Stimulated activated CD8-positive, alpha-beta memory T cell treated with anti-CD3 and anti-CD28 coated beads, Interleukin-7, amount 100 ng/mL, for 24 hours (primary cell): ENCODE data around the gene CCDC3.

ENCODE experiments used
- DNase-seq: peaks from one replicate; pipeline ENCODE4 v3.0.0-alpha.2; 2020; ENCODE audit warnings: low read depth

Gene CCDC3

GRCh38 chr10:12960941-12961340 is 40.6 kb downstream of the CCDC3 start:
- no peak for DNase-seq

DNA sequence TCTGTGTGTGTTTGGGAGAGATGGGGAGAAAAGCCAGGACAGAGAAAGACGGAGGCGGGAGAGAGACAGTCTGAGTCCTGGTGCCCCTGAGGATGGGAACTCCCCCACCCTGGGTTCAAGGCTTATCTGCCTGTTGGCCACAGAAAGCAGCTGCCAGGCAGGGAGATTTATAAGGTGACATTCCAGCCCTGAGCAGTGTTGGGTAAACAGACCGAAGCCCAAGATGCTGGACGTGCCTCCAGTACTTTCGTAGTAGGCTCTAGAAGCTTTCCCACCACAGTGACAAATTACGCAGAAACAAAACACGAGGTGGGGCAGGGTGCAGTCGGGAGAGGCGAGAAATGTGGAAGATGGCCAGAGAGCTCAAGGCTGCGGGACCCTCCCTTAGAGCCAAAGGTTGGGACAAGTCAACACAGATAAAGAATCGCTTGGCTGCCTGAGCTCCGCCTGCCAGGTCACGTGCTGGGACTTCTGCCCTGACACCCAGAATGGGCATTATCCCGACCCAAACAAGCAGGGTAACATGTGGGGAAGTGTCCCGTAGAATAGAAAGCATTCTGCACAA is 41.1 kb downstream of the CCDC3 start:
- no peak for DNase-seq

- no peak for DNase-seq
Observed at GRCh38 chr10:12958546-12959110, 42.9 kb downstream of the CCDC3 start.

DNA sequence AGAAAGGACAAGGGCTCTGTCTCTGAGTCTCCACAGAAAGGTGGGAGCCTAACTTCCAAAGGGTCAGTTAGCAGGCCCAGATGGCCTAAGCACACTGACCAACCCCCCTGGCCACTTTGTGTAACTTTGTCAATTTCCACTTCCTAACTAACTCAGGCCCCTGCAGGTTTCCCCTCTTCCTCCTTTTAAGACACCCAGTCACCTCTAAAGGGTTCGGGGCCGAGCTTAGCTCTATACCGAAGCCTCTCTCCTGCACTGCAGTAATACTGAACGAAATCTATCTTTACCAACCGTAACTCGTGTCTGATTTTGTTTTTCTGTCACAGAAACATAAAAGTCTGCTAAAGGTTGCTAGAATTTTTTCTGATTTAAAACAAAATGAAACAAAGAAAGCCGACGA is 44.4 kb downstream of the CCDC3 start:
- no peak for DNase-seq

DNA sequence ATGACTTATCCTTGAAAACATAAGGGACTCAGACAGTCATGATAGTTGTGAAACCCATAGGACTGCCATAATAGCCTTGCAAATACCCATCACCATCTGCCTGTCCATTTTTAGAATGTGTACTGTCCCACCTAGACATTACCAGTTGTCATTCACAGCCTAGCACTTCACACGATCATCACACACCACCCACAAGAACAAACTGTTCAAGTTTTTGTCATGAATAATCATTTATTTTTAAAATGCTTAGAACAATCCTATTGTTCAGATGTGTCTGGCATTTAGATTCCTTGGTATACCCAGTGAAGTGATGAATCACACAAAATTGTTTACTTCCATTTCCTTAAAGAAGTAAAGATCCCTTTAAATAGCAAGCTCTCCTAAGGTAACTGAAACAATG is 46.6 kb downstream of the CCDC3 start:
- DNase-seq, result no peak

- no peak for DNase-seq
Observed at GRCh38 chr10:12950583-12951128, 50.9 kb downstream of the CCDC3 start.

GRCh38 chr10:12949248-12949647 is 52.3 kb downstream of the CCDC3 start:
- no peak for DNase-seq

DNA sequence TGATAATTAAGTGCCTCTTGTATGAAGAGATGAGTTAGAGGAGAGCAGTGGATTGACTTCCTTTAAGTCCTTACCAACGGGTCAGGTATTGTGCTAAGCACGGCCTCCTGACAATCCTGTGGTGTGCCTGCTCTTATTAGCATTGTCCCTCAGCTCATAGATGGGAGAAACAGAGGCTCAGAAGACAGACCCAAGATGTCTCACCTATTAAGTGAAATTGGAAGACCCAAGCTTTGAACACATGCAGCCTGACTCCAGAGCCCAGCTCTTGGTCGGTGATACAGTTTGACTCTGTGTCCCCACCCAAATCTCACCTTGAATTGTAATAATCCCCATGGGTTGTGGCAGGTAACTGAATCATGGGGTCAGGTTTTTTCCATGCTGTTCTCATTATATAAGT is 53.8 kb downstream of the CCDC3 start:
- DNase-seq, result no peak

- DNase-seq, result no peak
Observed at GRCh38 chr10:12946372-12946771, 55.1 kb downstream of the CCDC3 start.

- no peak for DNase-seq
Observed at GRCh38 chr10:12945690-12946359, 55.7 kb downstream of the CCDC3 start.

GRCh38 chr10:12944931-12945330 is 56.6 kb downstream of the CCDC3 start:
- no peak for DNase-seq

- DNase-seq, result no peak
Observed at GRCh38 chr10:12943425-12943824, 58.1 kb downstream of the CCDC3 start.

DNA sequence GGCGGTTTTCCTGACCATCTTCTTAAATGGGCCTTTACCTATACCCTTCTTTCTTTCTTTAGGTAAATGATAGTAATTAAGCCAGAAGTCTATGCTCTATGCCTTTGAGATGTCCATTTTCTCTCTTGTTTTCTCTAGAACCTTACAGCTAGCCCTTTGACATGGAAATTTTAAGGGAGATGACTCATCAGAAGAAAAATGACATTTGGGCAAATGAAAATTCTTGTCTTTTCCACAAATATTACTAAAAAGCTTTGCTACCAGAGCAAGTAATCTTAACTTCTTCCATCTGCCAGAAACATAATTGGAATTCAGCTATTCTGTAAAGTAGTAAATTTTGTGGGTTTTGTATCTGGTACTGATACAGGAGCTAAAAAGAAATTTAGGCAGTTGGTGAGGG is 59.5 kb downstream of the CCDC3 start:
- DNase-seq, result no peak

GRCh38 chr10:12940791-12941190 is 60.7 kb downstream of the CCDC3 start:
- DNase-seq, result no peak

DNA sequence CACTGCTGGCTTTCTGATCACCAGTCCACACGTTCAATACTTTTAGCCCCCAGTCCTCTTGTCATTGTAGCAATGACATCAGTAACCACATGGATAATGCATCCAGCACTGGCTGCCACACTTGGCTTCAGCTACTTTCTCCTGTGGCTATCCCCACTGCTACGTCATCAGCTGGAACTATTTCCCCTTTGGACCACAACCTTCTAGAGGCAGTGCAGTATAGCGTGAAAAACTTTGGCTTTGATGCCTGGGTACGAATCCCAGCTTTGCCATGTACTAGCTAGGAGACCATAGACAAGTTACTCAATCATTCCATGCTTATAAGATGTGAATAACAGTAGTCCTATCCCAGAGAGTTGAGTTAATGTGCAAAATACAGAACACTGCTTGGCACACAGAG is 63.2 kb downstream of the CCDC3 start:
- no peak for DNase-seq

DNA sequence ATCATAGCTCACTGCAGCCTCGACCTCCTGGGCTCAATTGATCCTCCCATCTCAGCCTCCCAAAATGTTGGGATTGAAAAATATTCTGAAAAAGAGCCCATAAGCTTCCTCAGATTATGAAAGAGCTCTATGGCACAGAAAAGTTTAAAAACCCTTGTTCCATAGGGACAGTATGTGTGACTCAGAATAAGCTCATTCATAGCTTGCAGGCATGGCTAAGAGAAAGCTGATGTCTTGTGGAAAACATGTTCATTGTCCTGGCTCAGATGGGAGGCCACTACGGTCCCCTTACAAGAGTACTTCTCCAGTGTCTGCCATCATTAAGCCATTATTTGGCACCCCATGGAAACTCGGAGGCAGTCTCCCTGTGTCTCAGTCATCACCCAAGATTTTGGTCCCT is 64.0 kb downstream of the CCDC3 start:
- no peak for DNase-seq

GRCh38 chr10:12934777-12935176 is 66.7 kb downstream of the CCDC3 start:
- no peak for DNase-seq

- DNase-seq, result no peak
Observed at GRCh38 chr10:12929381-12929780, 72.1 kb downstream of the CCDC3 start.

DNA sequence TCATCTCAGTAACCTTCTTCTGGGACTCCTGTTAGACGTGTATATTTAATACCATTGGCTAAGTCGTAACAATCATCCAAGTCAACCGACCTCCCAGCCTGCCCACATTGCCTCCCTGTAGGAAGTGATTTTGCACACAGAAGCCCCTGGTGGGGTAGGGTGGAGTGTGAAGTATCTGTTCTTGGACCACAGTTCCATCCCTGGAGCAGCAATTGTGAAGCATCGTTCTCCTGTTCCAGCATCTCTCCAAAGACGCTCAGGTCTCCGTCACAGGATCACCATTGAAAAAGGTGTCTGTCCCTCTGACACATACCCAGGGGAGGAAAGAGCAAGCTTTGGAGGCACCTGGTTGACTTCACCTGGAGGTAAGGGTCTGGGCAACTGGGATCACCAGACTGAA is 72.9 kb downstream of the CCDC3 start:
- DNase-seq, result no peak

GRCh38 chr10:12927896-12928295 is 73.6 kb downstream of the CCDC3 start:
- DNase-seq, result no peak

DNA sequence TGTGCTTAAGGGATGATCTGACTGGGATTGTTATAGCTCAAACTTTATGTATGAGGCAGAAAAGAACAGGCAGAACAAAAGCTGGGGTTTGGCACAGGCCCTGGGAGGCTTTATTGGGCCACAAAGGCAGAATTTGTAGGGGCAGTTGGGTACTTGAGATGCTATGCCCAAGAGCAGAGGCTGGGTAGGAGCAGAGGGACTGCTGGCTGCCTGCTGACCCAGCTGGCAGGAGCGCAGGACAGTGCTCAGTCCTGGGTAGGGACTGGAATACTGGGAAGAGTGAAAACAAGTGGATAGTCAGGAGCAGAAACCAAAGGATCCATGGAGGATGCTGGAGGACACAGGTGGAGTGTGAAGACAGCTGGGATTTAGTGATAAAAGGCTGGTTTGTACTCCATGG is 75.7 kb downstream of the CCDC3 start:
- DNase-seq, result no peak

DNA sequence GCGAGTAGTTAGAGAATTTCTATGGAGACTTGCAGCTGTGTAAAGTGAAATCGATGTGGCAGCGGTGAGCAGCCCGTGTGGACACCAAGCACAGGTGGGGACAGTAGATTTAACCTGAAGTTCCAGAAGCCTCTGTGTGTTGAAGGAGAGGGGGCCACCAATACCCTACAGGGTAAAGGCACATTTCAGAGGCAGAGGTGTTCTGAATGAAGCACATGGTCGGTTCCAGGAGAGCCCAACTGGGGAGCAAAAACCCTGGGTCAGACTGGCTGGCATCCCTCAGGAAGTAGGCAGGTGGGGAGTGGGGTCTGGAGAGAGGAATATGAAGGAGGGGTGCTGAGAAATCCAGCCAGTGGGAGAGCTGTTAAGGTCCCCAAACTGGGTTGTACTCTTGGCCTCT is 76.6 kb downstream of the CCDC3 start:
- DNase-seq, result no peak

- no peak for DNase-seq
Observed at GRCh38 chr10:12922117-12922900, 79.2 kb downstream of the CCDC3 start.
